NCI-H146 treated with DMSO at 0.1 percent for 48 hours (cell line): ENCODE data around the gene PLD2.

Source experiments
- DNase-seq: peaks from one replicate; lab custom pipeline; 2025; ENCODE audit not compliant: unreplicated experiment; lab: John Stamatoyannopoulos, UW

Gene PLD2, protein sequence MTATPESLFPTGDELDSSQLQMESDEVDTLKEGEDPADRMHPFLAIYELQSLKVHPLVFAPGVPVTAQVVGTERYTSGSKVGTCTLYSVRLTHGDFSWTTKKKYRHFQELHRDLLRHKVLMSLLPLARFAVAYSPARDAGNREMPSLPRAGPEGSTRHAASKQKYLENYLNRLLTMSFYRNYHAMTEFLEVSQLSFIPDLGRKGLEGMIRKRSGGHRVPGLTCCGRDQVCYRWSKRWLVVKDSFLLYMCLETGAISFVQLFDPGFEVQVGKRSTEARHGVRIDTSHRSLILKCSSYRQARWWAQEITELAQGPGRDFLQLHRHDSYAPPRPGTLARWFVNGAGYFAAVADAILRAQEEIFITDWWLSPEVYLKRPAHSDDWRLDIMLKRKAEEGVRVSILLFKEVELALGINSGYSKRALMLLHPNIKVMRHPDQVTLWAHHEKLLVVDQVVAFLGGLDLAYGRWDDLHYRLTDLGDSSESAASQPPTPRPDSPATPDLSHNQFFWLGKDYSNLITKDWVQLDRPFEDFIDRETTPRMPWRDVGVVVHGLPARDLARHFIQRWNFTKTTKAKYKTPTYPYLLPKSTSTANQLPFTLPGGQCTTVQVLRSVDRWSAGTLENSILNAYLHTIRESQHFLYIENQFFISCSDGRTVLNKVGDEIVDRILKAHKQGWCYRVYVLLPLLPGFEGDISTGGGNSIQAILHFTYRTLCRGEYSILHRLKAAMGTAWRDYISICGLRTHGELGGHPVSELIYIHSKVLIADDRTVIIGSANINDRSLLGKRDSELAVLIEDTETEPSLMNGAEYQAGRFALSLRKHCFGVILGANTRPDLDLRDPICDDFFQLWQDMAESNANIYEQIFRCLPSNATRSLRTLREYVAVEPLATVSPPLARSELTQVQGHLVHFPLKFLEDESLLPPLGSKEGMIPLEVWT

DNA sequence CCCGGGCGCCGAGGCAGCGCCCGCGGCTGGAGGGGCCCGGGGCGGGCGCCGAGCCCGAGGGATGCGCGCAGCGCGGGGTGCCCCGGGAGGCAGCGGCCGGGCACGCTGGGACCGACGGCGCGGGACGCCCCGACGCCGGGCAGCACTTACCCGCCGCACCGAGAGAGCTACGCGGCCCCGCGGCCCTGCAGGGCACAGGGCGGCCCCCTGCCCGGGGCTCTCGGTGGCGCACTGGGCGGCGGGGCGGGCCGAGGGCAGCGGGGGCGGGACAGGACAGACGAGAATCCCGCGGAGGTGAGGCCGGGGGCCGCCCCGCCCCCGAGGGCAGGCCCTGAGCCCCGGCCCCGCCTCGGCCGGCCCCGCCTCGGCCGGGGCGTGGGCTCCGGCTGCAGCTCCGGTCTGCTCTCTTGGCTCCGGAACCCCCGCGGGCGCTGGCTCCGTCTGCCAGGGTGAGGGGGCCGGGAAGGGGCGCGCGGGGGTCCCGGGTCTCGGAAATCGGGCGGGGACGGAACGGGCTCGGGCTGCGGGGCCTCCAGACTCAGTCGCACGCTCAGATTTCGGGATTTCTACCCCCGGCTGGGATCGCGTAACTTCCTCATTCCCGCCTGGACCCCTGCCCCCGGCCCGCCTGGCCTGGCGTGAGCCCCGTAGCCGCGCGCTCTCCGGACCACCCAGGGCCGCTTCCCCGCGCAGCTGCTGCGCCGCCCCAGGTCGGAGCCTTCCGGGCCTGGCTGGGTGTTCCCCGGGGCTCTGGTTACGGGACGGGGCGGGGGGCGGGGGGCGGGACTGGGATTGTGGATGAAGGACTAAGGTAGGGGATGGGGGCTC lies at the start of gene PLD2:
TSS of gene PLD2 (plus strand) at position 376 of the 828 bp plus-strand sequence. CDS start 621 bp downstream, outside the sequence.
- DNase-seq = peak; percentile 30

DNA sequence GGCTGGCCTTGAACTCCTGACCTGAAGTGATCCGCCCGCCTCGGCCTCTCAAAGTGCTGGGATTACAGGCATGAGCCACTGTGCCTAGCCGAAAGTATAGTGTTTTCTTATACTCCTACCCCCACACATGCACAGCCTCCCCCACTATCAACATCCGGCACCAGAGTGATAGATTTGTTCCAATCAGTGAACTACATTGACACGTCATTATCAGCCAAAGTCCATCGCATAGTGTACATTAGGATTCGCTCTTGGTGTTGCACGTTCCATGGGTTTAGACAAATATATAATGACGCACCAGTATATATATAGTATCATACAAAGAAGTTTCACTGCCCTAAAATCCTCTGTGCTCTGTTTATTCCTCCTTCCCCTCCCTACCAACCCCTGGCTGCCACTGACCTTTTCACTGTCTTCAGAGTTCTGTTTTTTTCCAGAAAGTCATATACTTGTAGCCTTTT lies 47.1 kb upstream of the PLD2 start:
- no peak for DNase-seq

DNA sequence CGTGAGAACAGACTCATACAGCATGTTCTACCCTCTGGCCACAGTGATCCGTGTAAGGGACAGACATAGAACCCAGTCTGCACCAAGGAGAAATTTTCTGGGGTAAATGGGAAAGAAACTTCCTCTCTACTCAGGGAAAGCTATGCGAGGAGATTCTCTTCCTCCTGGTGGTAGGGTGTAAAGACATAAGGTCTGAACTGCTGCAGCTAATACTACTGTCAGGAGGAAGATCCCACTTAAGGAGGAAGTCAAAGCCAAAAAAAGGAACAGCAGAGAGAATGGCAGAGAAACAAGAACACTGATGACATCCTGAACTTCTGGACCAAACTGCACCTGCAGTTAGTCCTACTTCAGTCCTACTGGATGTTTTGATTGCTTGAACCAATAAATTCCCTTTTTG lies 42.4 kb upstream of the PLD2 start:
- no peak for DNase-seq

DNA sequence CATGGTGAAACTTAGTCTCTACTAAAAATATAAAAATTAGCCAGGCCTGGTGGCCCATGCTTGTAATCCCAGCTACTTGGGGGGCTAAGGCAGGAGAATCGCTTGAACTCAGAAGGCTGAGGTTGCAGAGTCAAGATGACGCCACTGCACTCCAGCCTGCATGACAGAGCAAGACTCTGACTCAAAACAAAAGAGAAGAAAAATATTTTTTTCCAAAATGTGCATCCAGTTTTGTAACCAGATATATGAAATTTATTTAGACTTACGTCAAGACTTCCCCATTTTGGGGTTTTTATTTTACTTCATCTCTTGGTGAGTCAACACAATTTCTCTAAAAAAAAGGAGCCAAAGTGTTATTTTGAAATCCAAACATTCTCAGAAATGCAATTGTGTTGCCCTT lies 40.8 kb upstream of the PLD2 start:
- DNase-seq = no peak

DNA sequence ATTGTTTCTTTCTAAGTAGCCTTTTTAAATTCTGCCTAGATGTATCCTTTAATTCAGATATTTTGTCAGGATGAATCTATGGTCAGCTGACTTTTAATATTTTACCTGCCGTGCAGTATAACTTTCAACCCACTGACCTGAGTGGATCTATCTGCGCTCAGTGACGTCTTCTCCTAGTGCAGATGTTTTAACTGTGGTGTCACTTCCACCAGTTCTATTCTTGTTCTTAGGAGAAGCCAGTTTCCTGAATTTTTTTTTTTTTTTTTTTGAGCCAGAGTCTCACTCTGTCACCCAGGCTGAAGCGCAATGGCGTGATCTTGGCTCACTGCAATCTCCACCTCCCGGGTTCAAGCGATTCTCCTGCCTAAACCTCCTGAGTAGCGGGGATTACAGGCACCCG lies 40.2 kb upstream of the PLD2 start:
- DNase-seq = no peak

DNA sequence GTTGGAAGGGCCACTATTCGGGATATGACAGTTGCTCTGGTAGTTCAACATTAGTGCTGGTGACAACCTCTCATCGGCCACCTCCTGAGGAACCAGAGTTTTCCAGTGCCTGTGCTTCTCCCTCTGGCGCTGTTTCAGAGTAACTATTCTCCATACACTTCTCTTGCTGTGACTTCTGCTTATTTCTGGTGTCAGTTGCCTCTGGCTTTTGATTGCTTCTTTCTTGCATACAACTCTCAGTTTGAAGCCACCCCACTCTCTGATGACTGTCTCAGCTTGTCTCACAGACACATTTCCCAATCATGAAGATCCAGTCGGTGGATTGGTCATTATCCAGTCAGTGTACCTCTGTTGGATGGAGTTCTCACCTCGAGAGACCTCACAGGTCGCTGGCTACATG lies 38.7 kb upstream of the PLD2 start:
- DNase-seq = no peak

DNA sequence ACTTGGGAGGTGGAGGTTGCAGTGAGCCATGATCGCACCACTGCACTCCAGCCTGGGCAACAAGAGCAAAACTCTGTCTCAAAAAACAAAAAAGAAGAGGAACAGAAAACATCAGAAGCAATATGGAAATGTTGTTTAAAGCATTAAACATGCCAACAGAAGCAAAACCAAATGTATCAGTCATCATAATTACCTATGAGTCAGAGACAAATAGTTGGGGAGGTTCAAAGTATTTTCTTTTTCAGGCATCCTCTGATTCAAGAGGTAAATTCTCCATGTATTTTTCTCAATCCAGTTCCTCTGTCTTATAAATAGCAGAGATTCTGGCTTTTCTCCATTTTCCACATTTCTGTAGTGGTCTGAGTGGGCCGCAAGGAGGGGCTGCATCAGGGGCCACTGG lies 37.3 kb upstream of the PLD2 start:
- DNase-seq = no peak

DNA sequence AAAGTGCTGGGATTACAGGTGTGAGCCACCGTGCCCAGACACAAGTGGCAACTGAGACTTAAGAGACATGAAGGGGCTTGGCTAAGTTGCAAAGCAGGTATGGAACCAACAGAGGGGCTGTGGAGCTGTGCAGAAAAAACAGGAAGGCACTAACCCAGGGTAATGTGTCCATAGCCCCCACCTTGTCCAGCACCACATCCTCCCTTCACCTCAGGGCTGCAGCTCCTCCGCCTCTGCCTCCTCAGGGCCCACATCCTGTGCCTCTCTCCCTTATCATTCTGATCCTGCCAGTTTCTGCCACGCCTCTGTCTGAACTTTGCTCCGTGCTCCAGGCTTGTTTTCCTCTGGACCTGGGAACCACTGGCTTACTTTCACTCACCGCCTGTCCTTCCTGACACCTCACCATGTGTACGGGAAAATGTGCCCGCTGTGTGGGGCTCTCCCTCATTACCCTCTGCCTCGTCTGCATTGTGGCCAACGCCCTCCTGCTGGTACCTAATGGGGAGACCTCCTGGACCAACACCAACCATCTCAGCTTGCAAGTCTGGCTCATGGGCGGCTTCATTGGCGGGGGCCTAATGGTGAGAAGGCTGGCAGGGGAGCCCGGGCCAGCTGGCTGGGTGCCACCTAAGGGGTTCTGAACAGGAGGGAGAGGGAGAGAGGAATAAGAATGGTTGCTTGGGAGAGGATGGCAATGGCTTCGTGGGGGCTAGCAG lies 35.3 kb upstream of the PLD2 start, which contains the start of gene TM4SF5:
TSS of gene TM4SF5 (plus strand) at position 368 of the 716 bp plus-strand sequence. CDS start at position 405, 37 bp downstream.
- peak; percentile 26 for DNase-seq

DNA sequence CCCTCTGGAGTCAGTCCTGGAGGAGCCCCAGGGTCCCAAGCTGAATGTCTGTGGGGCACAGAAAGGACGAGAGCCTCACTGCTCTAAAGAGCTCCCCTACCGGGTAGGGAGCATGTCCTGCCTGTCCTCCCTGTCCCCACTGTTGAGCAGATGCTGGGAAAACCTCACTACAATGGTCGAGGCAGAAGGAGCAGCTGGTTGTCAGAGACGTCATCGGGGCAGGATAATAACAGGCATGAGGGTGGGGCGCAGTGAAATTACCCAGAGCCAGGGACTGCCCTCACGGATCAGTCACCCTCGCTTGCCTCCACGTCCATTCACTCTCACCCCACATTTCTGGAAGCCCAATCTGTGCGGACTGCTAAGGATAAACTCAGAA lies 34.7 kb upstream of the PLD2 start:
- DNase-seq = peak; percentile 16

DNA sequence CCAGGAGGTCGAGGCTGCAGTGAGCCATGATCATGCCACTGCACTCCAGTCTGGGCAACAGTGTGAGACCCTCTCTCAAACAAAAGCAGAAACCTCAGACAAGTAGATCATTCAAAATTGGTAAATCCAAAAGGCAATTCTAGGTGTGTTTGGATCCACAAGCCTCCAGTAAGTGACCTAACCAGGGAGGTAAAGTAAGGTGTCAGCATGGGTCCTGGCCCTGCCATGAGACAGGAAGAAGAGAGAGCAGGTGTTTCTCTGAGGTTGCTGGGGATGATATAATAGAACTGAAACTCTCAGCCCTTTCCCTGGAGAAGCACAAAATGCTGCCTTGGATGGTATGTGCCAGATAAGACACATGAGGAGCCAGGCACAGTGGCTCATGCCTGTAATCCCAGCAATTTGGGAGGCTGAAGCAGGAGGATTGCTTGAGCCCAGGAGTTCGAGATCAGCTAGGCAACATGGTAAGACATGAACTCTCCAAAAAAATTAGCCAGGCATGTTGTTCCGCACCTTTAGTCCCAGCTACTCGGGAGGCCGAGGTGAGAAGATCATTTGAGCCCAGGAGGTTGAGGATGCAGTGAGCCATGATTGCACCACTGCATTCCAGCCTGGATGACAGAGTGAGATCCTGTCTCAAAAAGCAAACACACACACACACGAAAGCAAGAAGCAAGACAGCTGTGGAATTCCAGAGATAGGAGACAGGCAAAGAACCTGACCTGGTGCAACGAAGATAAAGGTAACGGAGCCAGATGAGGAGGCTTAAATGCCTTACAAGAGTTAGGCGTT lies 28.8 kb upstream of the PLD2 start:
- DNase-seq = no peak

DNA sequence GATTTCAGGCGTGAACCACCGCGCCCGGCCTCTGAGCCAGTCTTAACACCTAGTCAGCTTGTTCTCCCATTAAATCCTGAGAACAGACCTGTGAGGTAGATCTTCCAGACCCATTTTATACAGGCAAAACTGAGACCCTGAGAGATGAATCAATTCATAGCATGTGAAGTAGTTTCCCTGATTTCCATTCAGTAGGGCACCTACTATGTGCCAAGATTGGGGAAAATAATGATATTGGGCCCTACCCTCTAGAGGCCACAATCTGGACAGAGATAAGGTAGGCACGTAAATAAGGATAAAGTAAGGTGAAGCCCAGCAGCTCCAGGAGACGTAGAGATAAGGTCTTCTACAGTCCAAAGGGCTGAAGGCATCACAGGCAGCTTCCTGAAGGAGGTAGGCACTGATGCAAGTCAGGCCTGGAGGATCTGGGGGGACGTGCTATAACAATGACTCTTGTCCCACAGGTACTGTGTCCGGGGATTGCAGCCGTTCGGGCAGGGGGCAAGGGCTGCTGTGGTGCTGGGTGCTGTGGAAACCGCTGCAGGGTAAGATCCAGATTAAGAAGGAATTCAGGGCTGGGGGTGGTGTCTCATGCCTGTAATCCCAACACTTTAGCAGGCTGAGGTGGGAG lies 26.5 kb upstream of the PLD2 start:
- no peak for DNase-seq

DNA sequence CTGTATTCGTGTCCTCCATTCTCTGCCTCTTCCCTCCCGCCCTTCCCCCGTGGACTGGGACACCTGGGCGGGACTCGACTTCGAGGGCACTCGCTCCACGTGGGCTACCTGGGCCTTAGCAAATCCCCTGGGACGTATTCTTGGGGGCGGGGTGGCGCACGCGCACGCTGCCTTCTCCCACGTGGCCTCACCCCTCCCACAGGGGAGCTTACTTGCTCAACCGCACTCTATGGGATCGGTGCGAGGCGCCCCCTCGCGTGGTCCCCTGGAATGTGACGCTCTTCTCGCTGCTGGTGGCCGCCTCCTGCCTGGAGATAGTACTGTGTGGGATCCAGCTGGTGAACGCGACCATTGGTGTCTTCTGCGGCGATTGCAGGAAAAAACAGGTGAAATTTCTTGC lies 24.3 kb upstream of the PLD2 start:
- no peak for DNase-seq

DNA sequence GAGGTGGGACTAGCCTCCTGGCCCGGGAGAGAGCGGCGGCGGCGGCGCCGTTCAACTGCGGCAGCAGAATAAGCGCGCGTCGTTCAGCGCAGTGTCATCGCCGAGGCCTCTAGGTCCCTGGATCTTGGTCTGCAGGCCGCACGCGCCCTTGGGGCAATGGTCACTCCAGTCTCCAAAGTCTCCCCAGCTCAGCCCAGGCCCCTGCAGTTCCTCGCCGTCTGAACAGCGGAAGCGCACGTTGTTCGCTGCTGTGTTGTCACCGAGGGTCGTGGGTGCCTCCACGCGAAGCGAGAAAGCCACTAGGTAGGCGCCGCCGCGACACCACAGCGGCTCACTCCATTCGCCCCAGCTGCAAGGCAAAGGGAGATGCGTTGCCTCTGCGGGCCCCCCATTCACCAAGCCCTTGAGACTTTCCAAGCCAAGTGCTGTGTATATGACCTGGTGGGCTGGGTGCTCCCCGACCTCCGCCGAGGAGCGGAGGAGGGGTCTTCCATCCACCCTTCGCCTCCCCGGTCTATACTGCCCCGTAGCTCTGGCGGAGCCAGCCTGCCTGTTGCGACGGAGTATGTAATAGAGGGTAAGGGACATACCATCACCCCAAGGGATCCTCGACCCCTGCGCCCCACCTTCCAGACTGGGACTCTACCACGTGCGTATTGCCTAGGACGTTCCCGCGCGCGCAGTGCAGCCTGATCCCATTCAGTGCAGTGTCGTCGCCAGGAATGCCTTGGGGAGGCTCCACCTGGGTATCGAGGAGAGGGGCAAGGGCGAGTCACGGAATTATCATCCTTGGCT lies 21.4 kb upstream of the PLD2 start:
- no peak for DNase-seq

DNA sequence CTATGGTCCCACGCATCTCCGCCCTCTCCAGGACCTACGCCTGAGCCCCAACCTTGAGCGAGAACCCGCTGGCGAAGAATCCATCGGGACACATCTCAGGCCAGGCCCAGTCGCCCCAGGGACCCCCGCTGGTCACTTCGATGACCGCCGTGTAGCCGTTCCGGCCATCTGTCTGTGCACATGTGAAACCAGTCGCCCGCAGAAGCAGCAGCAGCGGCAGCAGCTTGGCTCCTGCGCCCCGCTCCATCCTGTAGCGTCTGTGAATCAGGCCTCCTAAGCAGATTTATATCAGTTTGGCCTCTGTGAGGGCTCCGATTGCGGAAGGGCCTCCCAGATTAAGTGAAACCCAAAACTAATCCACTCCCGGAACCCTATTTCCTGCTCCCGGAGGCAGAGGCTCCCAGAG lies 20.8 kb upstream of the PLD2 start, which contains the start of gene VMO1:
TSS of gene VMO1 (minus strand) at position 259 of the 406 bp plus-strand sequence. CDS start at position 247, 12 bp downstream.
- no peak for DNase-seq

DNA sequence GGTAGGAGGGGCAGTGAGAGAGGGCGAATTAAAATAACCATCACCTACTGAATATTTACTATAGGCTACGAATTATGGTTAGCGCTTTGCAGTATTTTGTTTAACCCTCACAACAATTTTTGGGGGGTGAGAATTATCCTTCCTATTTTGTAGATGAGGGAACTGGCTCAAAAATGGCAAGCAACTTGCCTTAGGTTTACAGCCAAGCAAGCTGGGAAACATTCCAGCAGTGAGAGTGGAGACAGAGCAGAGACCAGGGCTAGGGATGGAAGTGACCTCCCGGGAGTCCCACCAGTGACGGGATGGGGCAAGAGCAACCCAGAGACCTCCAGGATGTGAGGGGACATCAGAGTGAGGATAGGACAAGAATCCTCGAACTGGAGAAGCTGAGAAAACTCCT lies 20.4 kb upstream of the PLD2 start:
- DNase-seq = no peak

DNA sequence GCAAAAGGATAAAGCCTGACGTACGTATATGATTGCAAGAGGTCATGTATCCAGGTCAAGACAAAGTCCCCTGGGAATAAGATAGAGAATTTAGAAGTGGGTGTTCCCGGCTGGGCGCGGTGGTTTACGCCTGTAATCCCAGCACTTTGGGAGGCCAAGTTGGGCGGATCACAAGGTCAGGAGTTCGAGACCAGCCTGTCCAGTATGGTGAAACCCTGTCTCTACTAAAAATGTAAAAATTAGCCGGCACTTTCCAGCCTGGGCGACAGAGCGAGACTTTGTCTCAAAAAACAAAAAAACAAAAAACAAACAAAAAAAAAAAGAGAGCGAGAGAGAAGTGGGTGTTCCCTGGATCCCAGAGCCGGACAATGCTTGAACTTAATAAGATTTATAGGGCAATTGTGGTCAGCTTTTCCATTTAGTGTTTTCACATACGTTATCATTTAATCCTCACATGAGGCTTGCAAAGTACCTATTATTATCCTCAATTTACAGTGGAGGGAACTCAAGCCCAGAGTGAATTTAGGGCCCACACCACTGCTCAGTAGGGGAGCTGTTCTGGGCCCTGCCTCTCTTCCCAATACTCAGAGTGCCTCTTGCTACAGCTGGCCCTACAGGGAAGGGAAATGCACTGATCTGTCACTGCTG lies 18.7 kb upstream of the PLD2 start:
- DNase-seq = no peak

DNA sequence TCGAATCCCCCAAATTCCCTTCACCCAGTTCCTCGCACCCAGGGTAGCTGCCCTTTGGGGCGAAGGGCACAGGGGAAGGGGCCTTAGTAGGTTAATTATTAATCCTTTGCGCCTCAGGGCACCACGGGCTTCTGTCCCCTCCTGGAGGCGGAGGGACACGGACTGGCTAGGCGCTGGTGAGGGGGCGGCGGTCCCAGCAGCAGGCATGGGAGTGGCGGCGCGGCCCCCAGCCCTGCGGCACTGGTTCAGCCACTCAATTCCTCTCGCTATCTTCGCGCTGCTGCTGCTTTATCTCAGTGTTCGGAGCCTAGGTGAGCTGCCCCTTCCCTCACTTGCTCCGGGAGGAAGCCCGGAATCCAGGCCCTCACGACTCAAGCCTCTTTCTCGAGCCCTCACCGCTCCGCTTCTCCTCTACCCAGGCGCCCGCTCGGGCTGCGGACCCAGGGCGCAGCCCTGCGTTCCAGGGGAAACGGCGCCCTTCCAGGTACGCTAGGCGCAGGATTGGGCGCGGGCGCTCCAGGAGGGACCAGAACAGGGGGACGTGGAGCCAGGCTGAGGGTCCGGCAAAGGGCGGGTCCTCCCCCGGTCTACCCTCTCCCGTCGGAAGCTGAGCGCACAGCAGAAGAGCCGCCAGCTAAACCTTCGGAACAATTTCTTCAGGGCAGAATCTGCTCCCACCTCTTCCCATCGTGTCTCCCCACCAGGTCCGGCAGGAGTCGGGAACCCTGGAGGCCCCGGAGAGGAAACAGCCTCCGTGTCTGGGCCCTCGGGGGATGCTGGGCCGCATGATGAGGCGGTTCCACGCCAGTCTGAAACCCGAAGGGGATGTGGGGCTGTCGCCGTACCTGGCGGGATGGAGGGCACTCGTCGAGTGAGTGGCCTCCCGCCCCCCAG lies 17.9 kb upstream of the PLD2 start, which contains the start of gene GLTPD2:
TSS of gene GLTPD2 (plus strand) at position 158 of the 894 bp plus-strand sequence. CDS start at position 206, 48 bp downstream.
- DNase-seq = no peak
